ENCODE results near the gene B4GALT6. TPM values are rescaled to one million over a fixed set of nuclear protein-coding genes. Genes with fewer than 3 reads are reported as not detected.

B4GALT6 gene
- total RNA-seq, 1 experiment from 2014 or later = 1.4 TPM

- Histone ChIP-seq H3K9me2 (replicated peaks; ENCODE audit: low read length) (no peaks in the 10 kb centered on the region), H3K9ac (ENCODE audit: low read length) (no peak overlapping the region), H3K79me2 (ENCODE audit: low read length) (no peaks in the 10 kb centered on the region), H3K36me3 (ENCODE audit: low read depth, low read length) (no peaks in the 10 kb centered on the region), H3K4me2 (ENCODE audit: low read length) (no peak overlapping the region), H3K27ac (ENCODE audit: low read length) (no peak overlapping the region), H3F3A (ENCODE audit: low read length, unreplicated experiment) (no peaks in the 10 kb centered on the region), H3K9me3 (ENCODE audit: low read length) (no peaks in the 10 kb centered on the region), H3K4me1 (ENCODE audit: insufficient read depth, low read length) (no peaks in the 10 kb centered on the region), H3K4me3 (ENCODE audit: low read length) (no peak overlapping the region), H4K20me1 (ENCODE audit: low read length) (no peaks in the 10 kb centered on the region), H2AFZ (ENCODE audit: low read length) (no peak overlapping the region), H3K27me3 (ENCODE audit: low read length) (no peaks in the 10 kb centered on the region)
- ChIA-PET CTCF (interaction anchor here (0.6 kb wide), 1 partner anchor 148 kb away, joined by 6 read pairs; no protein-coding TSS in a partner anchor), POLR2A (ENCODE audit: unreplicated experiment) (no interaction called here)
- intact Hi-C loops (cut with micrococcal nuclease) = no loop called here
- no peak for ATAC-seq
- DNase-seq = no peak
- no peak for TF ChIP-seq CTCF (conservative IDR thresholded peaks at IDR 0.05; ENCODE audit: low read depth, low read length)
- TF ChIP-seq EZH2 (IDR thresholded peaks at IDR 0.05; ENCODE audit: low read length, unreplicated experiment) = no peak
- no peak for TF ChIP-seq EZH2phosphoT487 (IDR thresholded peaks at IDR 0.05; ENCODE audit: borderline replicate concordance, low read length)
- no TSS peak for BruUV-seq (replicated peaks)
Observed at GRCh38 chr18:31574359-31574758, 110.0 kb downstream of the B4GALT6 start.

Other genes with a start within 250 kb of the B4GALT6 start
- gene DSG3, start 236.8 kb downstream of the B4GALT6 start, total RNA-seq (2014; rRNA removed) = not detected in 2 replicates
- gene DSG2, start 186.4 kb downstream of the B4GALT6 start, total RNA-seq (2014; rRNA removed) = 17.2 and 21.1 TPM in 2 replicates
- not detected in 2 replicates for gene TTR, start 92.7 kb downstream of the B4GALT6 start, total RNA-seq (2014; rRNA removed)
- not detected in 2 replicates for gene SLC25A52, start 76.3 kb upstream of the B4GALT6 start, total RNA-seq (2014; rRNA removed)

Data from PC-3 (cell line).